Keratinocyte (primary cell): ENCODE results near the gene SCAMP4. TPM values are rescaled to one million over a fixed set of nuclear protein-coding genes. Genes with fewer than 3 reads are reported as not detected.

ENCODE experiments used
- DNase-seq: peaks from one replicate; pipeline ENCODE4 v3.0.0-alpha.2; 2011; ENCODE audit warnings: low read depth, missing footprints, low spot score
- FAIRE-seq: peaks from 2 replicates; lab custom pipeline; 2011; peaks lifted over from hg19 to GRCh38; lab: Jason Lieb, UNC
- H2AFZ ChIP-seq: 2 replicates; pipeline ENCODE4 v1.6.0; 2012; ENCODE audit warnings: low read length, control low read depth, inconsistent platforms; ENCODE audit not compliant: control insufficient read depth
- H3K27ac ChIP-seq: 2 replicates; pipeline ENCODE4 v1.5.1; 2011; ENCODE audit warnings: low read length; ENCODE audit not compliant: control insufficient read depth, insufficient read depth
- H3K27me3 ChIP-seq: 3 replicates; pipeline ENCODE4 v1.6.0; 2011; ENCODE audit warnings: low read length; ENCODE audit not compliant: control insufficient read depth, insufficient read depth; ENCODE audit errors: extremely low read depth
- H3K36me3 ChIP-seq, 2 experiments: 2 replicates in 1 of 2; 3 replicates in 1 of 2; pipeline ENCODE4 v1.5.1; 2011; ENCODE audit warnings: low read length in 2 of 2, mild to moderate bottlenecking in 1 of 2; ENCODE audit not compliant: control insufficient read depth in 2 of 2, insufficient read depth in 2 of 2; ENCODE audit errors: extremely low read depth in 1 of 2
- H3K4me1 ChIP-seq: 3 replicates; pipeline ENCODE4 v1.5.1; 2011; ENCODE audit warnings: low read length; ENCODE audit not compliant: control insufficient read depth, insufficient read depth; ENCODE audit errors: extremely low read depth
- H3K4me2 ChIP-seq: 3 replicates; pipeline ENCODE4 v1.6.0; 2011; ENCODE audit warnings: low read depth, low read length; ENCODE audit not compliant: control insufficient read depth, insufficient read depth; ENCODE audit errors: extremely low read depth
- H3K4me3 ChIP-seq, 3 experiments: fragments of 200-600 bp in 1 of 3; sonication (generic) in 1 of 3; 2 replicates in 2 of 3; 3 replicates in 1 of 3; pipeline ENCODE4 v1.5.1; 2011 to 2016; ENCODE audit warnings: low read length in 3 of 3, mild to moderate bottlenecking in 3 of 3, control low read depth in 2 of 3, inconsistent platforms in 1 of 3, low read depth in 1 of 3, mixed read lengths in 1 of 3, mixed run types in 1 of 3, moderate library complexity in 1 of 3; ENCODE audit not compliant: control insufficient read depth in 2 of 3, insufficient read depth in 2 of 3; ENCODE audit errors: extremely low read depth in 1 of 3
- H3K79me2 ChIP-seq: 2 replicates; pipeline ENCODE4 v1.6.0; 2012; ENCODE audit warnings: low read length; ENCODE audit not compliant: control insufficient read depth, insufficient read depth
- H3K9ac ChIP-seq: 3 replicates; pipeline ENCODE4 v1.6.0; 2011; ENCODE audit warnings: low read length; ENCODE audit not compliant: control insufficient read depth, insufficient read depth; ENCODE audit errors: extremely low read depth
- H3K9me1 ChIP-seq: 3 replicates; pipeline ENCODE4 v1.6.0; 2011; ENCODE audit warnings: low read length; ENCODE audit not compliant: control insufficient read depth, insufficient read depth; ENCODE audit errors: extremely low read depth
- H3K9me3 ChIP-seq: 2 replicates; pipeline ENCODE4 v1.5.1; 2012; ENCODE audit warnings: low read depth, low read length; ENCODE audit not compliant: control insufficient read depth
- H4K20me1 ChIP-seq: 3 replicates; pipeline ENCODE4 v1.6.0; 2011; ENCODE audit warnings: low read length; ENCODE audit not compliant: control insufficient read depth, insufficient read depth; ENCODE audit errors: extremely low read depth
- EZH2 ChIP-seq: IDR thresholded peaks from one replicate; pipeline ENCODE4 v1.6.1; 2012; ENCODE audit warnings: inconsistent platforms, mild to moderate bottlenecking, low read length, moderate library complexity
- dilution Hi-C: fragments of 300-500 bp; cut with MboI; formaldehyde crosslinking; loops from one replicate; pipeline ENCODE4 v1.7.0; 2020; ENCODE audit warnings: low sequenced_read_pairs; ENCODE audit not compliant: extremely low pct_ligation_motif_present
- polyA plus RNA-seq, 5 experiments: library from polyadenylated mRNA; depleted of rRNA in 3 of 5; stranded (reverse) in 3 of 5; stranded (forward) in 1 of 5; unstranded in 1 of 5; fragments of >200 nt; gene quantifications; 1 replicate in 1 of 5; 2 replicates in 3 of 5; 3 replicates in 1 of 5; pipeline versions ENCODE4 v1.2.1 to v1.2.3, GENCODE V29; 2011 to 2012; ENCODE audit warnings: missing spikeins in 2 of 5, low read depth in 1 of 5, low replicate concordance in 1 of 5
- TF ChIP-seq, protein P1 (sequence below), 3 experiments: IDR thresholded peaks in 1 of 3; conservative IDR thresholded peaks in 1 of 3; optimal IDR thresholded peaks in 1 of 3; 2 replicates in 2 of 3; 3 replicates in 1 of 3; pipeline versions ENCODE3 to v1.5.1; 2011; ENCODE audit warnings: low read length in 3 of 3, mild to moderate bottlenecking in 3 of 3, moderate library complexity in 2 of 3, control low read depth in 1 of 3, inconsistent platforms in 1 of 3; ENCODE audit not compliant: insufficient read depth in 2 of 3; ENCODE audit errors: extremely low read depth in 1 of 3

The SCAMP4 gene
- polyA plus RNA-seq, 1 donor (not counting 4 experiments of a cell fraction or from before 2014, with no cell fraction given), result 4.8 TPM

DNA sequence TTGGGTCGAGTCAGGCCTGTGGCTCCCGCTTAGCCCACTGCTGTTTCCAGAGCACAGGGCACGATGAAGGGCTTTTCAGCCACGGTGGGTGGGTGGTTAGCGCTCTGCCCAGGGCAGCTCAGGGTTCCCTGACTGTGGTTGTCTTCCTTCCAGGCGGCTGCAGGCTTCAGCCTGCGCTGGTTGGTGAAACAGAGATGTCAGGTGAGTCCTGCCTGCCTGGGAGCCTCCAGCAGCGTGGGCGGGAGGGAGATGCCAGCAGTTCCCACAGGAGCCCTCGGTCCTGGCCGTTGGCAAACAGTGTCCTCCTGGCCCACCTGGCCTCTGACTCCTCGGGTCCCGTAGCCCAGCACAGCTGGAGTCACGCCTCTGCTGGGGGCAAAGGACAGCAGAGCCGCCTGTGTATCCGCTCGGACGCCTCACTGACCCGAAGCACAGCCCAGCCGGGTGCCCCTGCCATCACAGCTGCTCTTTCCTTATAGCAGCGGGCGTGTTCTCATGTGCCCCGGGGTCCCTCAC, 9.7 kb downstream of the SCAMP4 start:
- dilution Hi-C loops, result no loop called here
- peaks cover 14 to 15% of the 10 kb centered on the region in 2 experiments for H3K36me3 ChIP-seq
- TF ChIP-seq EZH2, result no peak
- TF ChIP-seq, protein P1, sequence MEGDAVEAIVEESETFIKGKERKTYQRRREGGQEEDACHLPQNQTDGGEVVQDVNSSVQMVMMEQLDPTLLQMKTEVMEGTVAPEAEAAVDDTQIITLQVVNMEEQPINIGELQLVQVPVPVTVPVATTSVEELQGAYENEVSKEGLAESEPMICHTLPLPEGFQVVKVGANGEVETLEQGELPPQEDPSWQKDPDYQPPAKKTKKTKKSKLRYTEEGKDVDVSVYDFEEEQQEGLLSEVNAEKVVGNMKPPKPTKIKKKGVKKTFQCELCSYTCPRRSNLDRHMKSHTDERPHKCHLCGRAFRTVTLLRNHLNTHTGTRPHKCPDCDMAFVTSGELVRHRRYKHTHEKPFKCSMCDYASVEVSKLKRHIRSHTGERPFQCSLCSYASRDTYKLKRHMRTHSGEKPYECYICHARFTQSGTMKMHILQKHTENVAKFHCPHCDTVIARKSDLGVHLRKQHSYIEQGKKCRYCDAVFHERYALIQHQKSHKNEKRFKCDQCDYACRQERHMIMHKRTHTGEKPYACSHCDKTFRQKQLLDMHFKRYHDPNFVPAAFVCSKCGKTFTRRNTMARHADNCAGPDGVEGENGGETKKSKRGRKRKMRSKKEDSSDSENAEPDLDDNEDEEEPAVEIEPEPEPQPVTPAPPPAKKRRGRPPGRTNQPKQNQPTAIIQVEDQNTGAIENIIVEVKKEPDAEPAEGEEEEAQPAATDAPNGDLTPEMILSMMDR (optimal IDR thresholded peaks at IDR 0.05 in 1 of 3, IDR thresholded peaks at IDR 0.05 in 1 of 3, conservative IDR thresholded peaks at IDR 0.05 in 1 of 3; ENCODE audit: extremely low read depth in 1 of 3, insufficient read depth in 2 of 3, low read length in 3 of 3), result no peak

GRCh38 chr19:1917146-1917545, 11.9 kb downstream of the SCAMP4 start:
- Histone ChIP-seq H3K9me1 (peaks cover 2% of the 10 kb centered on the region), H3K4me1 (peaks cover 14% of the 10 kb centered on the region), H3K79me2 (peaks cover 20% of the 10 kb centered on the region), H3K27me3 (no peaks in the 10 kb centered on the region), H3K27ac (no peak overlapping the region), H3K36me3 (peaks cover 22 to 30% of the 10 kb centered on the region in 2 experiments), H3K4me3 (no peak overlapping the region), H2AFZ (no peak overlapping the region), H3K9me3 (no peaks in the 10 kb centered on the region), H3K9ac (no peak overlapping the region), H4K20me1 (peaks cover 8% of the 10 kb centered on the region), H3K4me2 (no peak overlapping the region)
- no peak for FAIRE-seq
- dilution Hi-C loops, result no loop called here
- no peak for TF ChIP-seq EZH2
- TF ChIP-seq, protein P1 (optimal IDR thresholded peaks at IDR 0.05 in 1 of 3, IDR thresholded peaks at IDR 0.05 in 1 of 3, conservative IDR thresholded peaks at IDR 0.05 in 1 of 3; ENCODE audit: extremely low read depth in 1 of 3, insufficient read depth in 2 of 3, low read length in 3 of 3), result no peak
- DNase-seq, result no peak

More for the DNA sequence above, 9.7 kb downstream of the SCAMP4 start:
- DNase-seq, result no peak
- Histone ChIP-seq H2AFZ (no peak overlapping the region), H3K9ac (no peak overlapping the region), H3K27me3 (no peaks in the 10 kb centered on the region), H3K79me2 (peaks cover 37% of the 10 kb centered on the region), H3K4me2 (no peak overlapping the region), H3K27ac (no peak overlapping the region), H3K4me3 (no peak overlapping the region), H3K9me1 (peaks cover 2% of the 10 kb centered on the region), H4K20me1 (peaks cover 8% of the 10 kb centered on the region), H3K4me1 (peaks cover 14% of the 10 kb centered on the region), H3K9me3 (no peaks in the 10 kb centered on the region)
- no peak for FAIRE-seq
